H9 (cell line): ENCODE results near the gene MRPL9. TPM values are rescaled to one million over a fixed set of nuclear protein-coding genes. Genes with fewer than 3 reads are reported as not detected.

Source experiments
- DNase-seq: peaks from one replicate; pipeline ENCODE4 v3.0.0-alpha.2; 2017
- H2AFZ ChIP-seq: one replicate; pipeline ENCODE4 v1.6.1; 2013; ENCODE audit warnings: mild to moderate bottlenecking, low read length, control low read depth, moderate library complexity
- H2AK5ac ChIP-seq: 2 replicates; pipeline ENCODE4 v1.6.1; 2013; ENCODE audit warnings: low read length, control low read depth, mixed read lengths; ENCODE audit not compliant: insufficient read length
- H2BK120ac ChIP-seq: one replicate; pipeline ENCODE4 v1.6.1; 2013; ENCODE audit warnings: low read depth, mild to moderate bottlenecking, low read length, control low read depth, inconsistent platforms; ENCODE audit not compliant: poor library complexity, severe bottlenecking
- H2BK12ac ChIP-seq: 2 replicates; pipeline ENCODE4 v1.6.1; 2013; ENCODE audit warnings: low read length, control low read depth, mixed read lengths, low read depth; ENCODE audit not compliant: insufficient read length
- H2BK15ac ChIP-seq: 2 replicates; pipeline ENCODE4 v1.6.1; 2013; ENCODE audit warnings: low read depth, low read length, control low read depth
- H2BK20ac ChIP-seq: one replicate; pipeline ENCODE4 v1.6.1; 2013; ENCODE audit warnings: low read depth, mild to moderate bottlenecking, low read length, control low read depth, inconsistent platforms; ENCODE audit not compliant: poor library complexity, severe bottlenecking
- H2BK5ac ChIP-seq: 2 replicates; pipeline ENCODE4 v1.6.1; 2013; ENCODE audit warnings: low read length, control low read depth, mixed read lengths; ENCODE audit not compliant: insufficient read length
- H3K14ac ChIP-seq: 2 replicates; pipeline ENCODE4 v1.6.1; 2013; ENCODE audit warnings: low read length, control low read depth; ENCODE audit not compliant: insufficient read depth
- H3K18ac ChIP-seq: 2 replicates; pipeline ENCODE4 v1.6.1; 2013; ENCODE audit warnings: low read depth, mild to moderate bottlenecking, mixed read lengths, low read length, control low read depth; ENCODE audit not compliant: insufficient read length
- H3K23ac ChIP-seq: 2 replicates; pipeline ENCODE4 v1.6.1; 2013; ENCODE audit warnings: low read length, control low read depth, mixed read lengths, low read depth; ENCODE audit not compliant: insufficient read length
- H3K23me2 ChIP-seq: 2 replicates; pipeline ENCODE4 v1.6.1; 2013; ENCODE audit warnings: low read depth, mild to moderate bottlenecking, mixed read lengths, low read length, control low read depth; ENCODE audit not compliant: insufficient read length, poor library complexity, severe bottlenecking
- H3K27ac ChIP-seq: 2 replicates; pipeline ENCODE4 v1.5.1; 2013; ENCODE audit warnings: low read length, control low read depth, mixed read lengths, low read depth; ENCODE audit not compliant: insufficient read length
- H3K27me3 ChIP-seq: 2 replicates; pipeline ENCODE4 v1.6.1; 2013; ENCODE audit warnings: low read length, control low read depth, inconsistent platforms; ENCODE audit not compliant: insufficient read depth
- H3K4ac ChIP-seq: 2 replicates; pipeline ENCODE4 v1.6.1; 2013; ENCODE audit warnings: low read depth, mild to moderate bottlenecking, control low read depth, inconsistent platforms, low read length, moderate library complexity
- H3K4me1 ChIP-seq: 2 replicates; pipeline ENCODE4 v1.6.1; 2013; ENCODE audit warnings: low read length, control low read depth, inconsistent platforms; ENCODE audit not compliant: insufficient read depth
- H3K4me2 ChIP-seq: 2 replicates; pipeline ENCODE4 v1.6.1; 2013; ENCODE audit warnings: low read length, control low read depth, mixed read lengths; ENCODE audit not compliant: insufficient read length, insufficient read depth
- H3K56ac ChIP-seq: 2 replicates; pipeline ENCODE4 v1.6.1; 2013; ENCODE audit warnings: low read depth, mild to moderate bottlenecking, mixed read lengths, low read length, control low read depth; ENCODE audit not compliant: insufficient read length
- H3K79me1 ChIP-seq: 2 replicates; pipeline ENCODE4 v1.6.1; 2013; ENCODE audit warnings: low read depth, mild to moderate bottlenecking, moderate library complexity, low read length, control low read depth, inconsistent platforms; ENCODE audit not compliant: insufficient read depth, poor library complexity, severe bottlenecking
- H3K79me2 ChIP-seq: 2 replicates; pipeline ENCODE4 v1.6.1; 2013; ENCODE audit warnings: low read length, control low read depth, inconsistent platforms; ENCODE audit not compliant: insufficient read depth
- H3K9ac ChIP-seq: 2 replicates; pipeline ENCODE4 v1.6.1; 2013; ENCODE audit warnings: low read length, control low read depth, mixed read lengths; ENCODE audit not compliant: insufficient read length; ENCODE audit errors: extremely low read depth
- H3K9me3 ChIP-seq: one replicate; pipeline ENCODE4 v1.6.1; 2013; ENCODE audit warnings: low read depth, low read length, inconsistent platforms; ENCODE audit not compliant: control insufficient read depth
- H3T11ph ChIP-seq: one replicate; pipeline ENCODE4 v1.6.1; 2013; ENCODE audit warnings: mild to moderate bottlenecking, low read length, control low read depth, inconsistent platforms
- H4K20me1 ChIP-seq: one replicate; pipeline ENCODE4 v1.6.1; 2013; ENCODE audit not compliant: control insufficient read depth, insufficient read length, insufficient read depth
- H4K5ac ChIP-seq: 2 replicates; pipeline ENCODE4 v1.6.1; 2013; ENCODE audit warnings: low read depth, mild to moderate bottlenecking, mixed read lengths, low read length, control low read depth; ENCODE audit not compliant: insufficient read length
- H4K8ac ChIP-seq: replicated peaks from 2 replicates; pipeline ENCODE4 v1.6.1; 2013; ENCODE audit warnings: low read length, control low read depth, mixed read lengths, low read depth; ENCODE audit not compliant: insufficient read length
- H4K91ac ChIP-seq: 2 replicates; pipeline ENCODE4 v1.6.1; 2013; ENCODE audit warnings: low read depth, mild to moderate bottlenecking, moderate library complexity, mixed read lengths, low read length, control low read depth; ENCODE audit not compliant: insufficient read length
- H3K27ac Mint-ChIP-seq, 3 experiments: 2 replicates in 2 of 3; 3 replicates in 1 of 3; pipeline ENCODE4 v1.8.0; 2020 to 2021; ENCODE audit warnings: mixed read lengths in 3 of 3, mild to moderate bottlenecking in 1 of 3, moderate library complexity in 1 of 3
- H3K27me3 Mint-ChIP-seq: 2 replicates; pipeline ENCODE4 v1.8.0; 2021; ENCODE audit warnings: low read depth, mild to moderate bottlenecking, moderate library complexity, mixed read lengths
- H3K36me3 Mint-ChIP-seq, 3 experiments: 2 replicates in 2 of 3; 3 replicates in 1 of 3; pipeline ENCODE4 v1.8.0; 2020 to 2021; ENCODE audit warnings: low read depth in 3 of 3, mixed read lengths in 3 of 3; ENCODE audit not compliant: insufficient read depth in 1 of 3
- H3K4me1 Mint-ChIP-seq, 2 experiments: 2 replicates each; pipeline ENCODE4 v1.8.0; 2020; ENCODE audit warnings: mixed read lengths in 2 of 2
- H3K4me3 Mint-ChIP-seq, 2 experiments: 2 replicates in 1 of 2; 3 replicates in 1 of 2; pipeline ENCODE4 v1.8.0; 2020 to 2021; ENCODE audit warnings: mild to moderate bottlenecking in 2 of 2, mixed read lengths in 2 of 2, moderate library complexity in 1 of 2
- H3K9me3 Mint-ChIP-seq, 2 experiments: 2 replicates in 1 of 2; 3 replicates in 1 of 2; pipeline ENCODE4 v1.8.0; 2020; ENCODE audit warnings: mild to moderate bottlenecking in 2 of 2, mixed read lengths in 2 of 2, moderate library complexity in 1 of 2
- CTCF ChIP-seq: fragments of 200-600 bp; sonication (generic); conservative IDR thresholded peaks from 3 replicates; pipeline ENCODE4 v1.8.0; 2021; ENCODE audit warnings: antibody characterized with exemption, mild to moderate bottlenecking
- WGBS: extraction: QIAGEN DNeasy Blood & Tissue Kit; methylation state at CpG from one replicate; pipeline ENCODE4 v1.1.7; 2013; ENCODE audit warnings: missing lambda C conversion rate, low lambda C conversion rate, mixed read lengths; ENCODE audit not compliant: insufficient read length; ENCODE audit errors: extremely low coverage; 5-methylcytosine and 5-hydroxymethylcytosine counted together
- total RNA-seq: library from RNA; stranded (reverse); gene quantifications from 2 replicates; pipeline ENCODE4 v1.2.1, GENCODE V29; 2021

MRPL9 gene
- total RNA-seq, 1 experiment from 2014 or later: 102 TPM

GRCh38 chr1:151801310-151801820 lies 38.1 kb upstream of the MRPL9 start:
- H3K14ac ChIP-seq: no peak overlapping the region; the same call in 1 of the 2 replicates
- H3K4me3 Mint-ChIP-seq: no peak overlapping the region
- no peak overlapping the region for H3T11ph ChIP-seq
- H4K20me1 ChIP-seq: no peaks in the 10 kb centered on the region
- H2BK5ac ChIP-seq: no peak overlapping the region
- no peak overlapping the region for H3K9ac ChIP-seq
- no peaks in the 10 kb centered on the region for H3K4me1 ChIP-seq
- no peak overlapping the region for H2BK120ac ChIP-seq
- DNase-seq: no peak
- no peaks in the 10 kb centered on the region for H3K79me1 ChIP-seq
- no peaks in the 10 kb centered on the region for H3K79me2 ChIP-seq
- H2AFZ ChIP-seq: no peak overlapping the region
- no peak overlapping the region for H2BK15ac ChIP-seq
- H3K27ac ChIP-seq: no peak overlapping the region
- H3K9me3 Mint-ChIP-seq: no peaks in the 10 kb centered on the region
- H3K9me3 ChIP-seq: no peaks in the 10 kb centered on the region
- no peaks in the 10 kb centered on the region for H3K36me3 Mint-ChIP-seq
- H3K27me3 ChIP-seq: no peaks in the 10 kb centered on the region
- no peak overlapping the region for H3K18ac ChIP-seq
- no CpG with 5 or more reads among the region's 12 CpGs for WGBS
- no peaks in the 10 kb centered on the region for H3K23me2 ChIP-seq
- H2BK20ac ChIP-seq: no peak overlapping the region
- peaks cover 11% of the 10 kb centered on the region for H3K27me3 Mint-ChIP-seq
- H4K91ac ChIP-seq: no peak overlapping the region
- no peak overlapping the region for H4K8ac ChIP-seq
- H3K56ac ChIP-seq: no peak overlapping the region
- H3K4ac ChIP-seq: no peak overlapping the region
- no peak overlapping the region for H4K5ac ChIP-seq
- H3K4me1 Mint-ChIP-seq: peaks cover 3 to 16% of the 10 kb centered on the region in 2 experiments; a peak in 3 of 4 replicates
- H2AK5ac ChIP-seq: no peak overlapping the region
- H2BK12ac ChIP-seq: no peak overlapping the region
- H3K4me2 ChIP-seq: no peak overlapping the region
- no peak for TF ChIP-seq CTCF
- H3K23ac ChIP-seq: no peak overlapping the region
- H3K27ac Mint-ChIP-seq: no peak overlapping the region; a peak in 1 of 7 replicates
